ENCODE data around the gene PIH1D1.
A peak's percentile ranks its signal among the peaks of the same experiment; 100 is the strongest.

The PIH1D1 gene

GRCh38 chr19:49475995-49476880, 24.6 kb upstream of the PIH1D1 start:
- H3K27ac ChIP-seq (ENCODE audit: low read depth, low read length), result no peak overlapping the region

GRCh38 chr19:49475191-49475917, 23.7 kb upstream of the PIH1D1 start:
- no peak for TF ChIP-seq EZH2phosphoT487 (IDR thresholded peaks at IDR 0.05; ENCODE audit: borderline replicate concordance, low read length)
- TF ChIP-seq CTCF (IDR thresholded peaks at IDR 0.05; ENCODE audit: low read depth, low read length, poor library complexity, severe bottlenecking), result no peak
- H3K9me3 ChIP-seq (ENCODE audit: control insufficient read depth, insufficient read depth, low read length), result no peaks in the 10 kb centered on the region
- no peak overlapping the region for H3K27ac ChIP-seq (ENCODE audit: low read depth, low read length)
- no peak overlapping the region for H3K4me2 ChIP-seq (ENCODE audit: low read length)
- no peaks in the 10 kb centered on the region for H3K79me2 ChIP-seq (ENCODE audit: control insufficient read depth, low read length)
- no peaks in the 10 kb centered on the region for H3K9me2 ChIP-seq (replicated peaks; ENCODE audit: control insufficient read depth, low read length)
- H3K4me3 ChIP-seq (ENCODE audit: low read length), result no peak overlapping the region
- no peaks in the 10 kb centered on the region for H4K20me1 ChIP-seq (ENCODE audit: control insufficient read depth, insufficient read depth, low read depth, low read length)
- peaks cover 32% of the 10 kb centered on the region for H3K4me1 ChIP-seq (ENCODE audit: control insufficient read depth, low read length)
- peaks cover 9% of the 10 kb centered on the region for H3K36me3 ChIP-seq (ENCODE audit: control insufficient read depth, low read length)
- peaks cover 6% of the 10 kb centered on the region for H3K27me3 ChIP-seq (ENCODE audit: control insufficient read depth, low read length)
- peaks cover 4% of the 10 kb centered on the region; the same call in 1 of the 2 replicates for H3F3A ChIP-seq (ENCODE audit: control insufficient read depth, insufficient read depth)

More at GRCh38 chr19:49475995-49476880, 24.6 kb upstream of the PIH1D1 start:
- no peaks in the 10 kb centered on the region for H3F3A ChIP-seq (ENCODE audit: control insufficient read depth, insufficient read depth)
- H3K9me3 ChIP-seq (ENCODE audit: control insufficient read depth, insufficient read depth, low read length), result no peaks in the 10 kb centered on the region
- no peak overlapping the region for H3K4me2 ChIP-seq (ENCODE audit: low read length)
- H3K4me3 ChIP-seq (ENCODE audit: low read length), result no peak overlapping the region
- no peaks in the 10 kb centered on the region for H3K9me2 ChIP-seq (replicated peaks; ENCODE audit: control insufficient read depth, low read length)
- no peaks in the 10 kb centered on the region for H3K79me2 ChIP-seq (ENCODE audit: control insufficient read depth, low read length)
- H3K27me3 ChIP-seq (ENCODE audit: control insufficient read depth, low read length), result peaks cover 6% of the 10 kb centered on the region
- H3K4me1 ChIP-seq (ENCODE audit: control insufficient read depth, low read length), result peaks cover 24% of the 10 kb centered on the region
- no peak for TF ChIP-seq EZH2phosphoT487 (IDR thresholded peaks at IDR 0.05; ENCODE audit: borderline replicate concordance, low read length)
- peak; percentile 47 for TF ChIP-seq CTCF (IDR thresholded peaks at IDR 0.05; ENCODE audit: low read depth, low read length, poor library complexity, severe bottlenecking)
- H3K36me3 ChIP-seq (ENCODE audit: control insufficient read depth, low read length), result peaks cover under 1% of the 10 kb centered on the region
- H4K20me1 ChIP-seq (ENCODE audit: control insufficient read depth, insufficient read depth, low read depth, low read length), result no peaks in the 10 kb centered on the region

GRCh38 chr19:49474542-49474924, 22.9 kb upstream of the PIH1D1 start:
- no peaks in the 10 kb centered on the region for H4K20me1 ChIP-seq (ENCODE audit: control insufficient read depth, insufficient read depth, low read depth, low read length)
- no peak for TF ChIP-seq CTCF (IDR thresholded peaks at IDR 0.05; ENCODE audit: low read depth, low read length, poor library complexity, severe bottlenecking)
- no peak for TF ChIP-seq EZH2phosphoT487 (IDR thresholded peaks at IDR 0.05; ENCODE audit: borderline replicate concordance, low read length)
- peaks cover 4% of the 10 kb centered on the region; the same call in 1 of the 2 replicates for H3F3A ChIP-seq (ENCODE audit: control insufficient read depth, insufficient read depth)
- H3K4me2 ChIP-seq (ENCODE audit: low read length), result peak overlapping the region; percentile 78
- H3K27me3 ChIP-seq (ENCODE audit: control insufficient read depth, low read length), result peaks cover 6% of the 10 kb centered on the region
- H3K9me3 ChIP-seq (ENCODE audit: control insufficient read depth, insufficient read depth, low read length), result no peaks in the 10 kb centered on the region
- H3K36me3 ChIP-seq (ENCODE audit: control insufficient read depth, low read length), result peaks cover 15% of the 10 kb centered on the region
- no peaks in the 10 kb centered on the region for H3K9me2 ChIP-seq (replicated peaks; ENCODE audit: control insufficient read depth, low read length)
- H3K4me1 ChIP-seq (ENCODE audit: control insufficient read depth, low read length), result peaks cover 40% of the 10 kb centered on the region
- no peak overlapping the region for H3K27ac ChIP-seq (ENCODE audit: low read depth, low read length)
- peak overlapping the region; percentile 75 for H3K4me3 ChIP-seq (ENCODE audit: low read length)
- no peaks in the 10 kb centered on the region for H3K79me2 ChIP-seq (ENCODE audit: control insufficient read depth, low read length)
